ENCODE results near the gene ESPN. TPM values are rescaled to one million over a fixed set of nuclear protein-coding genes. Genes with fewer than 3 reads are reported as not detected.
A peak's percentile ranks its signal among the peaks of the same experiment; 100 is the strongest.

ESPN gene
- total RNA-seq, 1 donor from 2014 or later: 54.0 TPM

- H3K36me3 Mint-ChIP-seq (ENCODE audit: insufficient read depth): peaks cover 2% of the 10 kb centered on the region
- H3K27me3 Mint-ChIP-seq: no peaks in the 10 kb centered on the region
- no peak overlapping the region for H3K4me3 Mint-ChIP-seq (ENCODE audit: low read depth)
- DNase-seq (ENCODE audit: low spot score, unreplicated experiment): no peak
- TF ChIP-seq CTCF (IDR thresholded peaks at IDR 0.05; ENCODE audit: unreplicated experiment): no peak
- H3K4me1 Mint-ChIP-seq (ENCODE audit: low read depth): peaks cover 25% of the 10 kb centered on the region
- H3K27ac Mint-ChIP-seq: peak overlapping the region; percentile 84
- H3K9me3 Mint-ChIP-seq (ENCODE audit: low read depth): no peaks in the 10 kb centered on the region
These were observed 57.2 kb downstream of the ESPN start for GRCh38 chr1:6481820-6482219.

- Mint-ChIP-seq H3K9me3 (ENCODE audit: low read depth) (no peaks in the 10 kb centered on the region), H3K4me3 (ENCODE audit: low read depth) (peak overlapping the region; percentile 88), H3K27ac (peak overlapping the region; percentile 45), H3K27me3 (no peaks in the 10 kb centered on the region), H3K36me3 (ENCODE audit: insufficient read depth) (peaks cover 2% of the 10 kb centered on the region), H3K4me1 (ENCODE audit: low read depth) (peaks cover 16% of the 10 kb centered on the region)
- DNase-seq (ENCODE audit: low spot score, unreplicated experiment): no peak
- no peak for TF ChIP-seq CTCF (IDR thresholded peaks at IDR 0.05; ENCODE audit: unreplicated experiment)
These were observed 58.6 kb downstream of the ESPN start for GRCh38 chr1:6483017-6483760.

DNA sequence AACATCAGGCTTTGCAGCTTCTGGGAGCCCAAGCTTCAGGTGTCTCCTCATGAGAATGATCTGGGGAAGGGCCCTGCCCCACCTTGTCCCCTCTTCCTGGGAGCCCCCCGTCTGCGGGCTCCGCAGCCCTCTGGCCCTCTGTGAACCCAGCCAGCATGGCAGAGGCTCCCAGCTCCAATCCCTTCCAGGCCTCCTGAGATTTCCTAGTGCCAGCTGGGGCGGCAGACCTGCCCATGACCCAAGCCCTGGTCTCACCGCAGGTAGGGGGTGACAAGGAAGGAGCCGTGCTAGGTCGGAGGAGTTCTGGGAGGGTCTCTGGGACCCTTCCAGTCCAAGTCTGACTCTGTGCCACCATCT is 59.2 kb downstream of the ESPN start:
- H3K36me3 Mint-ChIP-seq (ENCODE audit: insufficient read depth): peaks cover 2% of the 10 kb centered on the region
- no peaks in the 10 kb centered on the region for H3K9me3 Mint-ChIP-seq (ENCODE audit: low read depth)

DNA sequence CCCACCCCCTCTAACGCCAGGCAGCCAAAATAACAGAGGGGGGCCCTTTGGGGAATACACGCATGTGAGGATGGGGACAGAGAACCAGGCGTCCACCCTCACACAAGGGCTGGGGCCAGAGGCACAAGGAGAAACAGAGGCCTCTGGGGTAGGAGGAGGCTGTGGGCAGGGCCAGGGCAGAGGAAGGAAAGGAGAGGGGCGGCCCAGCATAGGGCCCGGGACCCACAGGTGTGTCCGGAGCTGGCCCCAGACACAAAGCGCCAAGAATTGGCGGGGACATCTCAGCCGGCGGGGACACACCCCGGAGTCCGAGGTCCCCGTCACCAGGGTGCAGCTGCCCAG is 60.2 kb downstream of the ESPN start:
- DNase-seq (ENCODE audit: low spot score, unreplicated experiment): peak; percentile 13
- H3K27me3 Mint-ChIP-seq: no peaks in the 10 kb centered on the region
- H3K4me1 Mint-ChIP-seq (ENCODE audit: low read depth): peaks cover 14% of the 10 kb centered on the region
- no peaks in the 10 kb centered on the region for H3K9me3 Mint-ChIP-seq (ENCODE audit: low read depth)
- H3K27ac Mint-ChIP-seq: peak overlapping the region; percentile 78
- no peak for TF ChIP-seq CTCF (IDR thresholded peaks at IDR 0.05; ENCODE audit: unreplicated experiment)
- H3K36me3 Mint-ChIP-seq (ENCODE audit: insufficient read depth): no peaks in the 10 kb centered on the region
- peak overlapping the region; percentile 88 for H3K4me3 Mint-ChIP-seq (ENCODE audit: low read depth)

More for the DNA sequence above, 59.2 kb downstream of the ESPN start:
- TF ChIP-seq CTCF (IDR thresholded peaks at IDR 0.05; ENCODE audit: unreplicated experiment): no peak
- DNase-seq (ENCODE audit: low spot score, unreplicated experiment): no peak
- H3K4me3 Mint-ChIP-seq (ENCODE audit: low read depth): peak overlapping the region; percentile 88
- no peak overlapping the region for H3K27ac Mint-ChIP-seq
- no peaks in the 10 kb centered on the region for H3K27me3 Mint-ChIP-seq
- peaks cover 16% of the 10 kb centered on the region for H3K4me1 Mint-ChIP-seq (ENCODE audit: low read depth)

- TF ChIP-seq CTCF (IDR thresholded peaks at IDR 0.05; ENCODE audit: unreplicated experiment): no peak
- Mint-ChIP-seq H3K27ac (peak overlapping the region; percentile 81), H3K36me3 (ENCODE audit: insufficient read depth) (no peaks in the 10 kb centered on the region), H3K4me1 (ENCODE audit: low read depth) (peaks cover 14% of the 10 kb centered on the region), H3K4me3 (ENCODE audit: low read depth) (peak overlapping the region; percentile 80), H3K9me3 (ENCODE audit: low read depth) (no peaks in the 10 kb centered on the region), H3K27me3 (no peaks in the 10 kb centered on the region)
- DNase-seq (ENCODE audit: low spot score, unreplicated experiment): no peak
These were observed 60.9 kb downstream of the ESPN start for GRCh38 chr1:6485168-6486101.
